Cardiac muscle cell (in vitro differentiated cells and primary cell): Measurements from ENCODE around the gene CTDSP1. TPM values are rescaled to one million over a fixed set of nuclear protein-coding genes. Genes with fewer than 3 reads are reported as not detected.

Experiments used
- DNase-seq, 2 donors: peaks; one replicate each; pipeline versions ENCODE4 v3.0.0 to v3.0.0-alpha.2; 2010 to 2017; ENCODE audit warnings: low read depth in 1 of 2, low spot score in 1 of 2
- H3K27ac ChIP-seq: fragments of 200-600 bp; sonication (generic); 2 replicates; pipeline ENCODE4 v1.5.1; 2016
- H3K27me3 ChIP-seq: fragments of 200-600 bp; sonication (generic); 2 replicates; pipeline ENCODE4 v1.6.0; 2016; ENCODE audit warnings: control low read depth
- H3K36me3 ChIP-seq: fragments of 200-600 bp; sonication (generic); 2 replicates; pipeline ENCODE4 v1.5.1; 2016; ENCODE audit warnings: control low read depth
- H3K4me1 ChIP-seq: fragments of 200-600 bp; sonication (generic); 2 replicates; pipeline ENCODE4 v1.8.1; 2017; ENCODE audit warnings: low read depth, mild to moderate bottlenecking, mixed run types
- H3K4me3 ChIP-seq: fragments of 200-600 bp; sonication (generic); 2 replicates; pipeline ENCODE4 v1.5.1; 2016; ENCODE audit warnings: mild to moderate bottlenecking
- H3K9me3 ChIP-seq: fragments of 200-600 bp; sonication (generic); 2 replicates; pipeline ENCODE4 v1.5.1; 2017; ENCODE audit warnings: low read depth, mild to moderate bottlenecking, control low read depth
- CTCF ChIP-seq: IDR thresholded peaks from 2 replicates; pipeline ENCODE4 v1.5.1; 2012; ENCODE audit warnings: low read depth, mild to moderate bottlenecking, low read length
- polyA plus RNA-seq: library from polyadenylated mRNA; unstranded; fragments of >200 nt; fragmentation: Nextera tagmentation; extraction: Ambion mirVana; gene quantifications from 2 replicates; pipeline ENCODE4 v1.2.1, GENCODE V29; 2016
- total RNA-seq: library from RNA; depleted of rRNA; stranded (reverse); fragments of >200 nt; gene quantifications from 2 replicates; pipeline ENCODE4 v1.2.3, GENCODE V29; 2016

The CTDSP1 gene
- total RNA-seq (147 and 179 TPM in 2 replicates), polyA plus RNA-seq (22.6 and 35.5 TPM in 2 replicates)

- Histone ChIP-seq H3K27ac (peak within 1 kb of the TSS; percentile 99), H3K4me3 (peak within 1 kb of the TSS; percentile 95), H3K9me3 (no peaks in the 10 kb centered on the region), H3K36me3 (peaks cover 7% of the 10 kb centered on the region), H3K27me3 (no peaks in the 10 kb centered on the region), H3K4me1 (no peaks in the 10 kb centered on the region)
- DNase-seq: peak; percentile 97 to 99
- TF ChIP-seq CTCF: no peak
Observed at GRCh38 chr2:218399391-218400166, at the start of gene CTDSP1. Gene CTDSP1 (plus strand): TSS chr2:218399868. CDS start chr2:218400091, 223 bp downstream.

GRCh38 chr2:218354045-218354444 is 45.6 kb upstream of the CTDSP1 start:
- H3K4me1 ChIP-seq: peaks cover 18% of the 10 kb centered on the region
- H3K9me3 ChIP-seq: no peaks in the 10 kb centered on the region
- TF ChIP-seq CTCF: no peak
- DNase-seq: no peak
- no peaks in the 10 kb centered on the region for H3K27me3 ChIP-seq
- H3K27ac ChIP-seq: peak overlapping the region; percentile 81
- no peaks in the 10 kb centered on the region for H3K36me3 ChIP-seq
- no peak overlapping the region for H3K4me3 ChIP-seq

GRCh38 chr2:218354850-218355443 is 44.7 kb upstream of the CTDSP1 start:
- peaks cover 18% of the 10 kb centered on the region for H3K4me1 ChIP-seq
- H3K4me3 ChIP-seq: no peak overlapping the region
- peak in 1 of 2 donors; percentile 41 for DNase-seq
- no peaks in the 10 kb centered on the region for H3K36me3 ChIP-seq
- peak overlapping the region; percentile 81 for H3K27ac ChIP-seq
- no peaks in the 10 kb centered on the region for H3K9me3 ChIP-seq
- no peak for TF ChIP-seq CTCF
- H3K27me3 ChIP-seq: no peaks in the 10 kb centered on the region

- no peak overlapping the region for H3K4me3 ChIP-seq
- no peak for TF ChIP-seq CTCF
- DNase-seq: no peak
Observed at GRCh38 chr2:218357236-218358177, 42.2 kb upstream of the CTDSP1 start.

GRCh38 chr2:218360453-218360852 is 39.2 kb upstream of the CTDSP1 start:
- H3K27me3 ChIP-seq: no peaks in the 10 kb centered on the region
- no peak overlapping the region for H3K27ac ChIP-seq
- peaks cover 14% of the 10 kb centered on the region for H3K4me1 ChIP-seq
- no peaks in the 10 kb centered on the region for H3K9me3 ChIP-seq
- no peak for TF ChIP-seq CTCF
- H3K4me3 ChIP-seq: no peak overlapping the region
- no peaks in the 10 kb centered on the region for H3K36me3 ChIP-seq
- DNase-seq: no peak

More at GRCh38 chr2:218357236-218358177, 42.2 kb upstream of the CTDSP1 start:
- H3K27me3 ChIP-seq: no peaks in the 10 kb centered on the region
- no peaks in the 10 kb centered on the region for H3K36me3 ChIP-seq
- no peaks in the 10 kb centered on the region for H3K9me3 ChIP-seq
- H3K27ac ChIP-seq: peak overlapping the region; percentile 68
- peaks cover 18% of the 10 kb centered on the region for H3K4me1 ChIP-seq
